Activated B cell treated with CpG ODN at 0.5 μM for 24 hours (primary cell): ENCODE data around the gene CHDH. TPM values are rescaled to one million over a fixed set of nuclear protein-coding genes. Genes with fewer than 3 reads are reported as not detected.

ENCODE experiments used
- ATAC-seq: fragments of 200-7000 bp; cut with Tn5 transposase; one replicate; pipeline ENCODE4 v1.10.0; 2021; ENCODE audit warnings: low read depth, mild to moderate bottlenecking, moderate library complexity
- CTCF ChIA-PET: fragments of 350-600 bp; sonication (Branson Sonifier 250); formaldehyde crosslinking; loops from one replicate; lab custom pipeline; 2021; ENCODE audit warnings: antibody characterized with exemption; lab: Charles Lee
- POLR2A ChIA-PET: fragments of 350-600 bp; sonication (Branson Sonifier 250); formaldehyde crosslinking; loops from one replicate; lab custom pipeline; 2021; ENCODE audit warnings: antibody characterized with exemption; lab: Charles Lee
- DNase-seq: peaks from one replicate; pipeline ENCODE4 v3.0.0; 2022
- H3K27ac Mint-ChIP-seq: one replicate; pipeline ENCODE4 v1.8.0; 2020; ENCODE audit warnings: mixed read lengths
- H3K27me3 Mint-ChIP-seq: one replicate; pipeline ENCODE4 v1.8.0; 2021; ENCODE audit warnings: mixed read lengths
- H3K36me3 Mint-ChIP-seq: one replicate; pipeline ENCODE4 v1.8.0; 2021; ENCODE audit warnings: low read depth, mixed read lengths
- H3K4me1 Mint-ChIP-seq: one replicate; pipeline ENCODE4 v1.8.0; 2021; ENCODE audit warnings: mixed read lengths
- H3K4me3 Mint-ChIP-seq: one replicate; pipeline ENCODE4 v1.8.0; 2020; ENCODE audit warnings: mild to moderate bottlenecking, mixed read lengths
- H3K9me3 Mint-ChIP-seq: one replicate; pipeline ENCODE4 v1.8.0; 2020; ENCODE audit warnings: mixed read lengths
- CTCF ChIP-seq: fragments of 200-600 bp; IDR thresholded peaks from one replicate; pipeline ENCODE4 v1.8.0; 2022; ENCODE audit warnings: antibody characterized with exemption, mild to moderate bottlenecking
- intact Hi-C: fragments of 100-400 bp; cut with micrococcal nuclease; formaldehyde crosslinking; loops from one replicate; pipeline ENCODE4 v1.15.1; 2024
- total RNA-seq: library from RNA; stranded (reverse); gene quantifications from 2 replicates; pipeline ENCODE4 v1.2.3, GENCODE V29; 2022

The CHDH gene
- total RNA-seq = 3.4 and 6.0 TPM in 2 replicates

GRCh38 chr3:53846134-53846850 is at the start of gene CHDH, which contains the start of gene IL17RB:
CHDH (minus strand) TSS chr3:53846419; CDS start chr3:53824008, 22,411 bp downstream.
IL17RB (plus strand) TSS chr3:53846568; CDS start chr3:53846589, 21 bp downstream.
- no peaks in the 10 kb centered on the region for H3K36me3 Mint-ChIP-seq
- H3K4me3 Mint-ChIP-seq = peak within 1 kb of the TSS; percentile 76
- CTCF ChIA-PET = no interaction called here
- POLR2A ChIA-PET = no interaction called here
- intact Hi-C loops = no loop called here
- peaks cover 34% of the 10 kb centered on the region for H3K4me1 Mint-ChIP-seq
- H3K27ac Mint-ChIP-seq = no peak within 1 kb of the TSS
- peaks cover 29% of the 10 kb centered on the region for H3K27me3 Mint-ChIP-seq
- peak; percentile 53 for ATAC-seq
- no peaks in the 10 kb centered on the region for H3K9me3 Mint-ChIP-seq
- TF ChIP-seq CTCF = no peak
- DNase-seq = peak; percentile 31

- peaks cover 27% of the 10 kb centered on the region for H3K36me3 Mint-ChIP-seq
- intact Hi-C loops = no loop called here
- ATAC-seq (no peak), DNase-seq (no peak)
- POLR2A ChIA-PET = interaction anchor here (0.7 to 2.9 kb wide), 5 partner anchors 11 to 545 kb away, joined by 3 to 52 read pairs (median 15); partner anchors contain the start of genes ACTR8 and DCP1A
- TF ChIP-seq CTCF = no peak
- H3K4me1 Mint-ChIP-seq = peaks cover 34% of the 10 kb centered on the region
- H3K9me3 Mint-ChIP-seq = no peaks in the 10 kb centered on the region
- CTCF ChIA-PET = no interaction called here
- H3K27ac Mint-ChIP-seq = peak overlapping the region; percentile 97
- H3K4me3 Mint-ChIP-seq = peak overlapping the region; percentile 93
- H3K27me3 Mint-ChIP-seq = peaks cover 15% of the 10 kb centered on the region
Measured at GRCh38 chr3:53892286-53892637, 46.0 kb upstream of the CHDH start.

- H3K36me3 Mint-ChIP-seq = peaks cover 33% of the 10 kb centered on the region
- CTCF ChIA-PET = no interaction called here
- H3K4me3 Mint-ChIP-seq = peak within 1 kb of the TSS; percentile 93
- POLR2A ChIA-PET = interaction anchor here (0.6 to 2.9 kb wide), 7 partner anchors 10 to 568 kb away, joined by 3 to 52 read pairs (median 5); partner anchors contain the start of genes ACTR8 and DCP1A
- intact Hi-C loops = loop anchor here (1.0 kb wide), 3 partner anchors 9 to 544 kb away; partner anchors contain the start of genes ACTR8 and DCP1A
- ATAC-seq (peak; percentile 95), DNase-seq (peak; percentile 88)
- peaks cover 12% of the 10 kb centered on the region for H3K27me3 Mint-ChIP-seq
- peak within 1 kb of the TSS; percentile 97 for H3K27ac Mint-ChIP-seq
- TF ChIP-seq CTCF = no peak
- H3K9me3 Mint-ChIP-seq = no peaks in the 10 kb centered on the region
- H3K4me1 Mint-ChIP-seq = peaks cover 34% of the 10 kb centered on the region
Measured at GRCh38 chr3:53891497-53892285, 45.5 kb upstream of the CHDH start, which contains the start of gene SELENOK. SELENOK (minus strand) TSS chr3:53891859.

- peak overlapping the region; percentile 93 for H3K4me3 Mint-ChIP-seq
- ChIA-PET CTCF (no interaction called here), POLR2A (interaction anchor here (1.3 to 2.9 kb wide), 5 partner anchors 9 to 544 kb away, joined by 3 to 52 read pairs (median 15); partner anchors contain the start of genes ACTR8 and DCP1A)
- no peak for DNase-seq
- H3K27ac Mint-ChIP-seq = peak overlapping the region; percentile 97
- peak; percentile 7 for ATAC-seq
- no peaks in the 10 kb centered on the region for H3K9me3 Mint-ChIP-seq
- intact Hi-C loops = loop anchor here (1.0 kb wide), 3 partner anchors 9 to 544 kb away; partner anchors contain the start of genes ACTR8 and DCP1A
- peaks cover 34% of the 10 kb centered on the region for H3K4me1 Mint-ChIP-seq
- peaks cover 39% of the 10 kb centered on the region for H3K36me3 Mint-ChIP-seq
- TF ChIP-seq CTCF = no peak
- peaks cover 8% of the 10 kb centered on the region for H3K27me3 Mint-ChIP-seq
Measured at GRCh38 chr3:53890726-53891475, 44.7 kb upstream of the CHDH start.
